ENCODE results near the gene SP9.

Gene SP9

GRCh38 chr2:174333372-174334277 lies 1.1 kb upstream of the SP9 start:
- DNase-seq, result no peak

GRCh38 chr2:174334278-174334715 lies 457 bp upstream of the SP9 start:
- peak; percentile 35 for DNase-seq

GRCh38 chr2:174335254-174335987 lies 667 bp downstream of the SP9 start:
- peak; percentile 59 for DNase-seq

GRCh38 chr2:174335988-174336500 lies 1.3 kb downstream of the SP9 start:
- peak; percentile 70 for DNase-seq

GRCh38 chr2:174336501-174337336 lies 2.0 kb downstream of the SP9 start:
- peak; percentile 72 for DNase-seq

GRCh38 chr2:174337337-174338146 lies 2.8 kb downstream of the SP9 start:
- DNase-seq, result peak; percentile 70

GRCh38 chr2:174338147-174338605 lies 3.4 kb downstream of the SP9 start:
- DNase-seq, result no peak

GRCh38 chr2:174338671-174339560 lies 4.2 kb downstream of the SP9 start:
- DNase-seq, result peak; percentile 28

GRCh38 chr2:174339561-174340399 lies 5.0 kb downstream of the SP9 start:
- no peak for DNase-seq

- no peak for DNase-seq
Measured at GRCh38 chr2:174340400-174341292, 5.9 kb downstream of the SP9 start.

GRCh38 chr2:174341293-174341994 lies 6.7 kb downstream of the SP9 start:
- peak; percentile 88 for DNase-seq

- DNase-seq, result no peak
Measured at GRCh38 chr2:174341995-174342685, 7.4 kb downstream of the SP9 start.

GRCh38 chr2:174342686-174343342 lies 8.1 kb downstream of the SP9 start:
- peak; percentile 33 for DNase-seq

- DNase-seq, result no peak
Measured at GRCh38 chr2:174343343-174343622, 8.5 kb downstream of the SP9 start.

GRCh38 chr2:174343623-174344455 lies 9.1 kb downstream of the SP9 start:
- no peak for DNase-seq
